NCI-H524 treated with DMSO at 0.1 percent for 48 hours (cell line): ENCODE measurements around the gene RP9.
"Not testable (repeated sequence)": the region's sequence is repeated elsewhere in the genome, so short reads cannot be mapped to it uniquely, and the experiment has no call there.

Source experiments
- DNase-seq: peaks from one replicate; lab custom pipeline; 2025; lab: John Stamatoyannopoulos, UW

Gene RP9

DNA sequence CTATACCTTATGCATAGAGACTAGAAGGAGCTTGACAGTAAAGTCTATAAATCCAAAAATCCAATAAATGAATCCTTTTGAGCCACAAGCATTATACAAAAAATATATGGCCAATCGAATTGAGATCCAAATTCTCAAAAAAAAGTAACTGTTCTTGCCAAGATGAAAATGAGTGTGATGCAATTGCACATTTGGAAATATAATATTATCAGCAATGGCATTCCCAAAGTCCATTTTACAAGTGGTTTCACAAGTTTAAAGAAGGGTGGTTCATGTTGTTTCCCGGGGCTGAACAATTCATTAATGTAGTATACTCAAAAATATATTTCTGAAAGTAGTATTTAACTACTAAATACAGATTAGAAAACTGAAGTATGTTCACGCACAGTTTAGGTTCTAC lies 7.3 kb downstream of the RP9 start:
- DNase-seq, result no peak

DNA sequence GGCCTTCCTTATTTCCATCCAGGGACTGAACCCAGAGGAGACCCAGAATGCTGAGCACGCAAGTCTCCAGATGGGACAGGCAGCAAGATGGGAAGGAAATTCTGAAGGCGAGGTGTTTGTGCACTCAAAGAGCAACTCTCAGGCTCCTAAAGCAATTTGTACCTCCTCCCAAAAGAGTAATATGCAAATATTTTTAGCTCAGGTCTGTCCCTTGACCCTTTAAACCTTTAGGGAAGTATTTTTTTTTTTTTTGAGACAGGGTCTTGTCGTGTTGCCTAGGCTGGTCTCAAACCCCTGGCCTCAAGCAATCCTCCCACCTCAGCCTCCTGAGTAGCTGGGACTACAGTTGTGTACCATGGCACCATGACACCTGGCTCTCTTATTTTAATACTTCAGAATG lies 8.4 kb downstream of the RP9 start:
- DNase-seq, result no peak

DNA sequence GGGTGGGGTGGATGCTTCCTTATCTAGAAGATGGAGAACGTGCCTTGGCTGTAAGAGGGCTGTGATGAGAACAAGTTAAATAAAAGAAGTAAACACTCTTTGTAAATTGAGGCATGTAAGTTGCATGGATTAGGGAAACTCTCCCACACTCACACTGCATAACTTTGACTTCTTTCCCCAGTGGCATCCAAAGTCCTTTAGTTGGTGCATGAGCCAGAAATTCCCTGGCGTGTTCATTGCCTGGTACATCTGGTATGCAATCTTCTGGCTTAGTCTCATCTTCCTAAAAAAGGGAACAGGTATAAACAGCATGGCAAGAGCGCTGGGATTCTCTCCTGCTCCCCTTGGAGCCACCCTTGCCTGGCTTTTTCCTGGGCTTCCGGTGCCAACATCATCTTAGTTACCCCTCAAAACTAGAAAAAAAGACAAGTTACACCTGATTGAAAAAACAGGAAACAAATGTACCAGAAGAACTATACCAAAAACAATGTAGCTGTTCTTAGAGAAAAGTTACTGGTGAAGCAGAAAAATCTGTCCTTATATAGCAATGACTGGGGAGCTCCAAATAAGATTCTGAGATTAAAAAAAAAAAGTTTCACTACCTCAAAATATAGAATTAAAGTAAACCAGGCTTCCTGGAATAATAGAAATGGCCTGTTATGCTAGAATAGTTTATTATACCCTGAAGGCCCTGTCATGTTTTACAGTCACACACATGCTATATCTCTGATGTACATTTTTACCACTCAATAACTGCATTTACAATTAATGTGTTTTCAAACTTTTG lies 9.9 kb downstream of the RP9 start:
- no peak for DNase-seq

DNA sequence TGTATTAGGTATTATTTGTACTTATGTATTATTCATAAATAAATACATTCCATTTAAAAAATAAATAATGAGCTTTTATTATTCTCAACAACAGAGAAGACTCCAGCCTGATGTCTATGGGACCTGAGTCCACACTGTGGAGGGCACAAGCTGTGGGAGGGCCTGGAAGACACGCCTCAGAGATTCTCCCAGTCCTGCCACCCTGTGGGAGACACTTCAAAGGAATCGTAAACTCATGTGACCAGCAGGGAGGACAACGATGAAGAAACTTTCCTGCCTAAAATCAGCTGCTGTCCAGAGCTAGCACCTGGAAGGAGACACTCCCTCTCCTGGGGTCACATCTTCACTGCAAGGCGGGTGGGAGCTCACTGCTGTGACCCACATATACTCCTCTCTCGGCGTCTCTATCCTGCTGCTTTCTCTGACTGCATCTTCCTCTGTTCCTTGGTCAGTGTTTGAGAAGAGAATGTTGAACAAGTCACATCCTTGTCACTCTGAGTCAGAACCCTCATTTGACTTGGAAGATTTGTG lies 14.4 kb downstream of the RP9 start:
- not testable (repeated sequence) for DNase-seq

GRCh38 chr7:33093266-33093665 lies 15.9 kb downstream of the RP9 start:
- no peak for DNase-seq

- no peak for DNase-seq
Observed at GRCh38 chr7:33091641-33092191, 17.5 kb downstream of the RP9 start.

DNA sequence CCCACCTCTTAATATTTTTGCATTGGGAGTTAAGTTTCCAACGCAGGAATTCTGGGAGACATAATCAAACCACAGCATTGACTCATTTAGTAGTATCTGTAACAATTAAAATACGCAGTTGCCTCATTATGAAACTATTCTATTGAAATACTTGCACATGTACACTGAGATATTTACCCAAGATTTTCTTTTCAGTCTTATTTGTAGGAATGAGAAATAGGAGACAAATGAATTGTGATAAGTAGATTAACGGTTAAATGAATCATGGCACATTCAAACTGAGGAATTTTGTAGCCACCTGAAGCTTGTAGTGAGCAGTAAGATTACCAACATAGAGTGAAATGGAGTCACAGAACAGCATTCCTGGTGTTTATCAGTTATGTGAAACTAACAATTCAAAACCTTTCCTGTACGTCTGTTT lies 18.1 kb downstream of the RP9 start:
- no peak for DNase-seq

DNA sequence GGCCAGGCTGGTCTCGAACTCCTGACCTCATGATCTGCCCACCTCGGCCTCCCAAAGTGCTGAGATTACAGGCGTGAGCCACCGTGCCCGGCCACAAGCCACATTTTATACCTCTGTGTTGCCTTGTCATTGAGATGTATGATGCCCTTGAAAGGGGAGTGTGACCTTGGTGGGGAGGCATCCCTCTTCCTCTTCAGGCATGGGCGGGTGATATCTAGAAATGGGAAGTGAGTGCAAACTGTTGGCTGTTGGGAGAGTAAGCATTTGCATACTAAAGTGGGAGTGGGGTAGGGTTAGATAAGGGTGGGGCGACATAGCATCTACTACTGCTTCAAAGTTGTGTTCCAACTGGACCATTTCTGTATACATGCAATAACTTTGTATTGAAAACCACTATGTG lies 20.1 kb downstream of the RP9 start:
- no peak for DNase-seq

- DNase-seq, result no peak
Observed at GRCh38 chr7:33087858-33088257, 21.3 kb downstream of the RP9 start.

DNA sequence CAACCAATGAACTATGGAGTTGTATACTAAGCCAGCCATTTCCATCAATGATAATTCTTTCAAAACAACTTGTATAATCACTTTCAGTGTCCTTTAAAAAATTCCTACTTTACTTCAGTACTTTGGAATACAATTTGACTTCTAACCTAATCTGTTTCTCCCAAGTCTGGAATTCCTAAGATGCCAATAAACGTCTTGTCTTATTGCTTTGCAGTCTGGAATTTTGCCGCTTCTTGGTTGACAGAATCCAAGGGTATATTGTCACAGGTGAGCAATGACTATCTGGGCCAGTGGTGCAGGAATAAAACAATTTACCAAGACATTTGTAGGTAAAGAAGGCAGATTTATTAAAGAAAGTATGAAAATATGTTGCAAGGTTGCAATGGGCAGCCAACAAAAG lies 21.8 kb downstream of the RP9 start:
- DNase-seq, result no peak

DNA sequence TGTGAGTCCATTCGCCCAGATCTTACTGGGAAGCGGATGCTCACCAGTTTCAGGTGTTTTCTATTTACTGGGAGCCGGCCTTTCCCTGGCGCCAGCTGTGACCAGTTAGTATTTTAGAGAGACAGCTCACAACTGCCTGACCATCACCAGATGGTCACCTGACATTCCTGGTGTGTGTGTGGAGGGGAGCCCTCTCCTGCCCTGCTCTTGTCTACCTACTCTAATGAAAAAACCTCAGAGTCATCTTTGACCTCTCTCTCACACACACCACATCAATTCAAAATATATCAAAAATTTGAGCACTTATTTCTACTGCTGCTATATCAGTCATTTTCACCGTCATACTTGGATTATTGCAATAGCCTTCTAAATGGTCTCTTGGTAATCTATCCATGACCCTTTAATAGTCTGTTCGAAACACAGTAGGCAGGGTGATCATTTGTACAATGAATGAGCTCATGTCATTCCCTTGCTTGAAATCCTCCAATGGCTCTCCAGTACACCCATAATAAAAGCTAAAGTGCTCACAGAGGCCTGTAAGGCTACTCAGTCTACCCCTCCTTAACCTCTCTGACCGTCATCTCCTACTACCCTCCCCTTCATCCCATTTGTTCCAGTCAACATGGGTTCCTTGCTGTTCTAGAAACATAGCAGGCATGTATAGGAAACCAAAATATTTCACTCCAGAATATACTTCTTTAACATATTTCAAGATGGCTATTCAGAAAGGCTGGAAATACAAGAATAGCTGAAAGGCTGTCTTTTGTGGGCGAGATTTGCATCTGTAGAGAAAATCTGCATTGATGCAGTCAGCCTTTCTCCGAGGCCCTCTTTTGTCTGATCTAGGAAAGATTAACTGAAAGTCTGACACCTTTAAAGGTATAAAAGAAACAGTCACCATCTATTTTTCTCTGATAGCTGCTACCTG lies 29.2 kb downstream of the RP9 start:
- no peak for DNase-seq

DNA sequence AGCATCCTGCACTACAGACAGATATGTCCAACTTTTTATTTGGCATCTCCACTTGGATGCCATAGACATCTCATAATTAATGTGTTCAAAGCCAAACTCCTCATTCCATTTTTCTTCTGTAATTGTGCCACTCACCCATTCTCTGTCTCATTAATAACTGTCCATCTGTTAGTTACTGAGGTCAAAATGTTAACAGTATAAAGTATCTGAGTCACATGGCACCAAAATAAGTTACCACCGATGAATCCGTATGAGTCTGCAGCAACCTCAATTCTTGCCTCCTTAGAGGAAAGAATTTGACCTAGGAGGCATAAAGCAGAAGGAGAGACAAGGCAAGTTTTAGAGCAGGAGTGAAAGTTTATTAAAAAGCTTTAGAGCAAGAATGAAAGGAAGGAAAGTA lies 30.1 kb downstream of the RP9 start:
- no peak for DNase-seq

- no peak for DNase-seq
Observed at GRCh38 chr7:33076737-33077136, 32.5 kb downstream of the RP9 start.

DNA sequence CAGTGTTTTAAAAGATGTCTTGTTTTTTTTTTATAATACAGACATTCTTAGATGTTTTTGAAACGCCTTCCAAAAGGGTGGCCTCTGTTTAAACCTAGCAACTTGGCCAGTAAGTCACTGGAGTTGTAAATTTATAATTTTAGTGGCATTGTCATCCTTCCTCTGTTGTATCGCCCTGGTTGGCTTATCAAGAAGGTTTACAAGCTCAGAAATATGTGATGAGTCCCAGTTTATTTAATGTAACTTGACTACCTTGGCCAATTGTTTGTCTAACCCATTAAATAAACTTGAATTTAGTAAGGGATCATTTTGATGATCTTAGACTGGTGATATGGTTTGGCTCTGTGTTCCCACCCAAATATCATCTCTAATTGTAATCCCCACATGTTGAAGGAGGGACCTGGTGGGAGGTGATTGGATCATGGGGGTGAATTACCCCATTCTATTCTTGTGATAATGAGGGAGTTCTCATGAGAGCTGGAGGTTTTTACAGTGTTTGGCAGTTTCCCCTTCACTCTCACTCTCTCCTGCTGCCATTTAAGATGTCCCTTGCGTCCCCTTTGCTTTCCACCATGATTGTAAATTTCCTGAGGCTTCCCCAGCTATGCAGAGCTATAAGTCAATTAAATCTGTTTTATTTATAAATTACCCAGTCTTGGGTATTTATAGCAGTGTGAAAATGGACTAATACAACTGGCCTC lies 33.2 kb downstream of the RP9 start:
- DNase-seq, result no peak

DNA sequence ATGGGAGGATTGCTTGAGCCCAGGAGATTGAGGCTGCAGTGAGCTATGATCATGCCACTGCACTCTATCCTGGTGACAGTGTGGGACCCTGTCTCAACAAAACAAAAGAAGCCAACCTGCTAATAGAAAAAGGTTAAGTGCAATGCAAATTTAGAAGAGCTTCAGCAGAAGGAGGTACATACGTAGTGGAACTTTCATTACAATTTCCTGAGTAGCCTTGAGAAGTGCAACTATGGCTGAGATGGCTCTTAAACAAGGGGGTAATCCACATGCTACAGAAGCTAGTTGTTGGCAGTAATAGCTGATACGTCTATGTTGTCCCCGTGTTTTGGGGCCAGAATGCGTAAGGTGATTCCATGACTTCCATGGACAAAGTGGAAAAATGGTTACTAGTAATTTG lies 36.0 kb downstream of the RP9 start:
- no peak for DNase-seq

DNA sequence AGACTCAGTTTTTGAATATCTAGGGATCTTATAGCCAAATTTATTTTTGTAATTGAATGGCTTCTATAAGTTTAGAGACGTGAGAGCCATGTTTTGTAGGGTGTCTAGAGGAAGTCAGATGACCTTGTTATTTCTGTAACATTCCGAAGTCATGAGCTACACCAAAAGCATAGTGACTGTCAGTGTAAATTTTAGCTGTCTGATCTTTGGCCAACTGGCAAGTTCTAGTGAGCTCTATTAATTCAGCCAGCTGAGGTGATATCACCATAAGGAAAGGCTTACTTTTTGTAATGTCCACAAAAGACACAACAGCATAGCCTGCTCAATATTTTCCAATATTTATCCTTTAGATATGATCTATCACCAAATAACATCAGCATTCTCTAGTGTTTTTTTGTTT lies 36.7 kb downstream of the RP9 start:
- no peak for DNase-seq

GRCh38 chr7:33070831-33071230 lies 38.4 kb downstream of the RP9 start:
- no peak for DNase-seq

DNA sequence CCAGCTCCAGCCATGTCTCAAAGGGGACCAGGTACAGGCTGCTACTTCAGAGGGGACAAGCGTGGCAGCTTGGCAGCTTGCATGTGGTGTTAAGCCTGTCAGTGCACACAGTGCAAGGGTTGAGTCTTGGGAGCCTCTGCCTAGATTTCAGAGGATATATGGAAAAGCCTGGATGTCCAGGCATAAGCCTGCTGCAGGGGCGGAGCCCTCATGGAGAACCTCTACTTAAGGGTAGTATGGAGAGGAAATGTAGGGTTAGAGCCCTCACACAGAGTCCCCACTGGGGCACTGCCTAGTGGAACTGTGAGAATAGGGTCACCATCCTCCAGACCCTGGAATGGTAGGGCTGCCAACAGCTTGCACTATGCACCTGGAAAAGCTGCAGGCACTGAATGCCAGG lies 38.9 kb downstream of the RP9 start:
- no peak for DNase-seq

- no peak for DNase-seq
Observed at GRCh38 chr7:33067921-33068320, 41.3 kb downstream of the RP9 start.

DNA sequence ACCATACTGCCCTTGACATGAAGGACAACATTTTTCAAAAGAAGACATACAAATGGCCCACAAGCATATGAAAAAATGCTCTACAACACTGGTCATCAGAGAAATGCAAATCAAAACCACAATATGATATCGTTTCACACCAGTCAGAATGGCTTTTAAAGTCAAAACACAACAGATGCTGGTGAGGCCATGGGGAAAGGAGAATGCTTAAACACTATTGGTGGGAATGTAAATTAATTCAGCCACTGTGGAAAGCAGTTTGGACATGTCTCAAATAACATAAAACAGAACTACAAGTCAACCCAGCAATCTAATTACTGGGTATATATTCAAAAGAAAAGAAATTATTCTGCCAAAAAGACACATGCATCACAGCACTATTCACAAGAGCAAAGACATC lies 42.4 kb downstream of the RP9 start:
- DNase-seq, result no peak

- DNase-seq, result no peak
Observed at GRCh38 chr7:33065981-33066380, 43.2 kb downstream of the RP9 start.

GRCh38 chr7:33062782-33063443 lies 46.3 kb downstream of the RP9 start:
- peak; percentile 83 for DNase-seq
